ENCODE results near the gene DMBT1.

Gene DMBT1

GRCh38 chr10:122639801-122640200 lies 79.2 kb downstream of the DMBT1 start:
- no peak overlapping the region for H3K4me3 ChIP-seq (ENCODE audit: low read length)
- no peak for TF ChIP-seq ZNF274 (IDR thresholded peaks at IDR 0.05; ENCODE audit: low read depth, low read length)

DNA sequence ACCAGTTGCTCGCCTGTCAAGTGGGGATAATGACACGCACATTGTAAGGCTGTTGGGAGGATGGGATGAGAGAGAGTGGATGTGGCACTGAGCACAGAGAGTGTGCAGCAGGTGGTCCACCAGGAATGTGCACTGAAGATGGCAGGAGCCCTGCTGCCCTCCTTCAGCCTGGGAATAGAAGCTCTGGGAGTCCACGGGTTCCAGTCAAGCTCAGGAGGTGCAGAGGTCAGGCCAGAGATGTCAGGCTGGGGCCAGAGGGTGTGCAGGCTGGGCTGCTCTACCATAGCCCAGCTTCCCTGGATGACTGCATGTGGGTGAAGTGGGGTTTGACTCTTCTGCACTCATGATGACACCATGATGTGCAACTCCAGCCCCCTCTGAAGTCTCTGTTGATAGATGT lies 80.4 kb downstream of the DMBT1 start:
- H3K4me3 ChIP-seq (ENCODE audit: low read length), result no peak overlapping the region
- no peak for TF ChIP-seq ZNF274 (IDR thresholded peaks at IDR 0.05; ENCODE audit: low read depth, low read length)

DNA sequence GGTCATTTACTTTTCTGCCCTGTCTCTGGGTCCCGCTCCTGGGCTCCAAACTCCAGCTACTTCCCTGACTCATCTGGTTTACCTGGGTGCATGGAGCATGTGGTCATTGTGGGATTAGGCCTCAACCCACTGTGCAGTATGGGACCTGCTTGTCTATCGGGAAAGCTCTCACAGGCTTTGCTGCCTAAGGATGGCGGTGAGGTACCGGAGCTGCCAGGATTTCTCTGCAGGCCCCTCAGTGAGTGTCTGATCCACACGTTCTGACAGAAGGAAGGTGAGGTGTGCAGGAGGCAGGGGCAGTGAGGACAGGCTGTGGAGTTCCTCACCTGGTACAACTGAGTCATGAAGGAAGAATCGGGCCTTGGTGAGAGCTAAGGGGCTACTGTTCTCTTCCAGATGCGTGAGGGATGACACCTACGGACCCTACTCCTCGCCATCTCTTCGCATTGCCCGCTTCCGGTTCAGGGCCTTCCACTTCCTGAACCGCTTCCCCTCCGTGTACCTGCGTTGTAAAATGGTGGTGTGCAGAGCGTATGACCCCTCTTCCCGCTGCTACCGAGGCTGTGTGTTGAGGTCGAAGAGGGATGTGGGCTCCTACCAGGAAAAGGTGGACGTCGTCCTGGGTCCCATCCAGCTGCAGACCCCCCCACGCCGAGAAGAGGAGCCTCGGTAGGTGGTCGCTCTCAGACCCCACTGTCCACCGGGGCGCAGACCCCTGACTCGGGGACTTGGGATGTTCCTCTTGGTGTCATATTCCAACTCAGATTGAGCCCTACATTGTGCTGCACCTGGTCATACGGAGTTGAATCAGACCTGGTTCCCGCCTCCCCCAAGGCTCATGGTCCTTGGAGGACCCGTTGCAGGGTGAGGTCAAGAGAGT lies 82.4 kb downstream of the DMBT1 start:
- H3K4me3 ChIP-seq (ENCODE audit: low read length), result no peak overlapping the region
- TF ChIP-seq ZNF274 (IDR thresholded peaks at IDR 0.05; ENCODE audit: low read depth, low read length), result no peak

DNA sequence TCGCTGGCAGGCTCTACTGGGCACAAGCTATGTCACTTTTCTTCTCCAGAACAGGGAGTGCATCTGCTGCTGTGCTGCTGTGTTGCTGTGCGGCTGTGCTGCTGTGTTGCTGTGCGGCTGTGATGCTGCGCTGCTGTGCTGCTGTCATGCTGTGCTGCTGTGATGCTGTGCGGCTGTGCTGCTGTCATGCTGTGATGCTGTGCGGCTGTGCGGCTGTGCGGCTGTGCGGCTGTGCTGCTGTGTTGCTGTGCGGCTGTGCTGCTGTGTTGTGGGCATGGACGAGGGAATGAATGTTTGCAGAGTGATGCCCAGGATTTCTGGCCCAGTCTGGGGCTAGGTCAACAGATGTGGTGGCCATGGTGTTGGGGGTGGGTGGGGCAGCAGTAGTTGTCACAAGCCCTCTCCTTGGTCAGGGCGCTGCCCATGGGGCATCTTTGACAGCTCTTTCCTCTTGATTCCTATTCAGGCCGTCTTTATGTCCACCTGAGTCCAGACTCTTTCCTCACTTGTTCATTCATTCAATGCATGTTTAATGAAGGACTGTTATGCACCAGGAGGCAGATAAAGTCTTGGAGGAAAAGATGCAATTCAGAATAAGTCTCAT lies 83.5 kb downstream of the DMBT1 start:
- TF ChIP-seq ZNF274 (IDR thresholded peaks at IDR 0.05; ENCODE audit: low read depth, low read length), result no peak
- H3K4me3 ChIP-seq (ENCODE audit: low read length), result no peak overlapping the region

GRCh38 chr10:122646511-122647382 lies 86.2 kb downstream of the DMBT1 start:
- TF ChIP-seq ZNF274 (IDR thresholded peaks at IDR 0.05; ENCODE audit: low read depth, low read length), result no peak
- no peak overlapping the region for H3K4me3 ChIP-seq (ENCODE audit: low read length)

- no peak for TF ChIP-seq ZNF274 (IDR thresholded peaks at IDR 0.05; ENCODE audit: low read depth, low read length)
- no peak overlapping the region for H3K4me3 ChIP-seq (ENCODE audit: low read length)
Observed at GRCh38 chr10:122647383-122647968, 86.9 kb downstream of the DMBT1 start.

DNA sequence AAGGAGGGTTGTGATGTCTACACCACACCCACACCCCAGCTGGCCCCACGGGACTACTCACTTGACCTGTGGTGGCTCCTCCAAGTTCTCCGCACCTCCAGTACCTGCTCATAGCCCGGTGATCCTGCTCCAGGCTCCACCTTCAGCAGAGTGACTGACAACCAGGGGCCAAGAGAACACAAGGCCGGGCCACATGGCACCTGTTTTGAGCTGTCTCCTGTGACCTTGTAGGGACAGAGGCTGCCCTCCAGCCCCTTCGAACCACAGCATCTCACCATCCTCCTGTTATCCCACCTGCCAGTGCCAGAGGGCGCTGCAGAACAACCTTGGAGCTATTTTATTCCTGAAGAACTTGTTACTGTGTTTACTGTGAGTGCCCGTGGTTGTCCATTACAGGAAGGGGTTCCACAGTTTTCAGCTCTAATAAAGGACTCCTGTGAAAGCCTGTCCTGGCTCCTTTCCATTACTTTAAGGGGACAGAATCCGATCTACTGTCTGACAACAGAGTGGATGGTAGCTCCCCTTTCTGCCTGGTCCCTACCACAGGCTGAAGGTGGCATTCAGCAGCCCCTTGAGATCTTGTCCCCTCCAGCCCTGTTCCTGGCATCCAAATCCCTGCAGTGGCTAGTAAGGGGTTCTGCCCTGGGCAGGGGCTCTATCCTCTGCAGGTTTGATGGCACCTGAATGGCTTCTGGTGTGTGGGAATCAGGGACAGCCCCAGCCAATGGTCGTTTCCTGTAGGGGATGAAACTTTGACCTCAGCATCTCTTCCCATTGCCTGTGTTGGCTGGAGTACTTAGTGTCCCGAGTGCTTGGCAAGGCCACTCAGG lies 88.3 kb downstream of the DMBT1 start:
- no peak for TF ChIP-seq ZNF274 (IDR thresholded peaks at IDR 0.05; ENCODE audit: low read depth, low read length)
- no peak overlapping the region for H3K4me3 ChIP-seq (ENCODE audit: low read length)

- no peak for TF ChIP-seq ZNF274 (IDR thresholded peaks at IDR 0.05; ENCODE audit: low read depth, low read length)
- no peak overlapping the region for H3K4me3 ChIP-seq (ENCODE audit: low read length)
Observed at GRCh38 chr10:122649903-122650302, 89.3 kb downstream of the DMBT1 start.

- TF ChIP-seq ZNF274 (IDR thresholded peaks at IDR 0.05; ENCODE audit: low read depth, low read length), result no peak
- no peak overlapping the region for H3K4me3 ChIP-seq (ENCODE audit: low read length)
Observed at GRCh38 chr10:122650331-122650730, 89.8 kb downstream of the DMBT1 start.

GRCh38 chr10:122655524-122656307 lies 95.2 kb downstream of the DMBT1 start:
- H3K4me3 ChIP-seq (ENCODE audit: low read length), result no peak overlapping the region
- no peak for TF ChIP-seq ZNF274 (IDR thresholded peaks at IDR 0.05; ENCODE audit: low read depth, low read length)

DNA sequence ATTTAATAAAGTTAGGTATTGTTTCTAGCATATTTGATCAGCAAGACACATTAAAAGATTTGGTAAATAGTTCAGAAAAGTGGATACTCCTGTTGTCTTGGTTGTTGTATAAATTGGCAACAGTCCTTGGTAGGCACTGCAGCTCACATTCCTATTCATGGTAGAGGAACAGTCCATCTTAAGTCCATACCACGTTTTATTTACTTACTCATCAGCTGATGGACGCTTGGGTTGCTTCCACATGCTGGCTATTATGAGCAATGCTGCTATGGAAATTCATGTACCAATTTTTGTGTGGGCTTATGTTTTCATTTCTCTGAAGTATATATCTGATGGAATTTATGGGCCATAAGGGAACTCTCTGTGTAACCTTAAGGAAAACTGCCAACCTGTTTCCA lies 95.8 kb downstream of the DMBT1 start:
- no peak overlapping the region for H3K4me3 ChIP-seq (ENCODE audit: low read length)
- TF ChIP-seq ZNF274 (IDR thresholded peaks at IDR 0.05; ENCODE audit: low read depth, low read length), result no peak

DNA sequence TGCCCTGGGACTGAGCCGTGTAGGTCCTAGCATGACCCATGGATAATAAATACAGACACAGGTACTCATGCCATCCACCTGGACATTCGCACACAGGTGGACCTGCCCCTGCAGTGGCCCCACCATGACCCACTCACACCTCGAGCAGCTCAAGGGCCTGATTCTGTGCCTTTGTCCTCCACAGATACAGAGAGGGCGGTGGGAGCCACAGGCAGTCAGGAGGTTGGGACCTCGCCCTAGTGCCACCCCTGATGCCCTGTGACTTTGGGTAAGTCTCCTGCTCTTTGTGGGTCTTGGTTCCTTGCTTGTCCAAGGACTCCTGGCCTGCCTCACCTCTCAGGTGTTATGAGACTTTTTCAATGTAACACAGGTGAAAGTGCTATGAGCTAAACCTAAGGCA lies 96.2 kb downstream of the DMBT1 start:
- H3K4me3 ChIP-seq (ENCODE audit: low read length), result no peak overlapping the region
- TF ChIP-seq ZNF274 (IDR thresholded peaks at IDR 0.05; ENCODE audit: low read depth, low read length), result no peak

- H3K4me3 ChIP-seq (ENCODE audit: low read length), result no peak overlapping the region
- no peak for TF ChIP-seq ZNF274 (IDR thresholded peaks at IDR 0.05; ENCODE audit: low read depth, low read length)
Observed at GRCh38 chr10:122657255-122657654, 96.7 kb downstream of the DMBT1 start.
